ENCODE results near the gene SEPTIN8.
"Not testable (repeated sequence)": the region's sequence is repeated elsewhere in the genome, so short reads cannot be mapped to it uniquely, and the experiment has no call there.

Gene SEPTIN8

DNA sequence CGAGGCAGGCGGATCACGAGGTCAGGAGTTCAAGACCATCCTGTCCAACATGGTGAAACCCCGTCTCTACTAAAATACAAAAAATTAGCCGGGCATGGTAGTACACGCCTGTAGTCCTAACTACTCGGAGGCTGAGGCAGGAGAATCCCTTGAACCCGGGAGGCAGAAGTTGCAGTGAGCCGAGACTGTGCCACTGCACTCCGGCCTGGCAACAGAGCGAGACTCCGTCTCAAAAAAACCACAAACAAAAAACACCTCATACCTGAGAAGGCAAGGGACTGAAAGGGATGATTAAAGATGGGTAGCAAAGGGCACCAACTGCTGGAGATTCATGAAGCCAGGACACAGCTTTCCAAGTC is 29.7 kb upstream of the SEPTIN8 start:
- H3K4me3 ChIP-seq (ENCODE audit: control insufficient read depth in 1 of 7, extremely low read depth in 1 of 7, insufficient read depth in 4 of 7, low read depth in 2 of 7, low read length in 6 of 7); H3K4me1 ChIP-seq (ENCODE audit: control extremely low read depth in 1 of 4, control insufficient read depth in 4 of 4, insufficient read depth in 4 of 4, low read length in 3 of 4); H3K27ac ChIP-seq (ENCODE audit: insufficient read depth in 1 of 2, low read depth in 1 of 2, low read length in 2 of 2, poor library complexity in 1 of 2, severe bottlenecking in 2 of 2); DNase-seq; POLR2A ChIA-PET; H3K9me3 ChIP-seq (ENCODE audit: control extremely low read depth in 1 of 5, control insufficient read depth in 4 of 5, insufficient read depth in 2 of 5, low read depth in 1 of 5, low read length in 4 of 5); H3K36me3 ChIP-seq (ENCODE audit: control insufficient read depth in 4 of 4, insufficient read depth in 4 of 4, low read length in 3 of 4): not testable (repeated sequence)
- H3K27me3 ChIP-seq (replicated peaks in 2 of 5; ENCODE audit: control insufficient read depth in 4 of 5, insufficient read depth in 5 of 5, low read length in 4 of 5) = peaks cover 5 to 33% (median 11%) of the 10 kb centered on the region in 5 experiments
- WGBS (ENCODE audit: insufficient coverage) = 93% methylated on average over 5 of the region's 12 CpGs
- CTCF ChIA-PET = interaction anchor here (0.8 to 5.7 kb wide), 10 partner anchors 9 to 56 kb away, joined by 3 to 43 read pairs (median 4); no protein-coding TSS in a partner anchor

DNA sequence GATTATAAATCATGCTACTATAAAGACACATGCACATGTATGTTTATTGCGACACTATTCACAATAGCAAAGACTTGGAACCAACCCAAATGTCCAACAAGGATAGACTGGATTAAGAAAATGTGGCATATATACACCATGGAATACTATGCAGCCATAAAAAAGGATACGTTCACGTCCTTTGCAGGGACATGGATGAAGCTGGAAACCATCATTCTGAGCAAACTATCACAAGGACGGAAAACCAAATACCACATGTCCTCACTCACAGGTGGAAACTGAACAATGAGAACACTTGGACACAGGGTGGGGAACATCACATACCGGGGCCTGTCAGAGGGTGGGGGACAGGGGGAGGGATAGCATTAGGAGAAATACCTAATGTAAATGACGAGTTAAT is 28.8 kb upstream of the SEPTIN8 start:
- DNase-seq; POLR2A ChIA-PET; H3K27ac ChIP-seq (ENCODE audit: insufficient read depth in 1 of 2, low read depth in 1 of 2, low read length in 2 of 2, poor library complexity in 1 of 2, severe bottlenecking in 2 of 2); H3K9me3 ChIP-seq (ENCODE audit: control extremely low read depth in 1 of 5, control insufficient read depth in 4 of 5, insufficient read depth in 2 of 5, low read depth in 1 of 5, low read length in 4 of 5); H3K4me1 ChIP-seq (ENCODE audit: control extremely low read depth in 1 of 4, control insufficient read depth in 4 of 4, insufficient read depth in 4 of 4, low read length in 3 of 4); H3K4me3 ChIP-seq (ENCODE audit: control insufficient read depth in 1 of 7, extremely low read depth in 1 of 7, insufficient read depth in 4 of 7, low read depth in 2 of 7, low read length in 6 of 7); H3K36me3 ChIP-seq (ENCODE audit: control insufficient read depth in 4 of 4, insufficient read depth in 4 of 4, low read length in 3 of 4): not testable (repeated sequence)
- no CpG with 5 or more reads among the region's 6 CpGs for WGBS (ENCODE audit: insufficient coverage)
- H3K27me3 ChIP-seq (replicated peaks in 2 of 5; ENCODE audit: control insufficient read depth in 4 of 5, insufficient read depth in 5 of 5, low read length in 4 of 5) = peaks cover 0 to 25% (median 7%) of the 10 kb centered on the region in 5 experiments
- CTCF ChIA-PET = interaction anchor here (0.8 to 1.8 kb wide), 2 partner anchors 17 to 28 kb away, joined by 3 to 7 read pairs; no protein-coding TSS in a partner anchor

DNA sequence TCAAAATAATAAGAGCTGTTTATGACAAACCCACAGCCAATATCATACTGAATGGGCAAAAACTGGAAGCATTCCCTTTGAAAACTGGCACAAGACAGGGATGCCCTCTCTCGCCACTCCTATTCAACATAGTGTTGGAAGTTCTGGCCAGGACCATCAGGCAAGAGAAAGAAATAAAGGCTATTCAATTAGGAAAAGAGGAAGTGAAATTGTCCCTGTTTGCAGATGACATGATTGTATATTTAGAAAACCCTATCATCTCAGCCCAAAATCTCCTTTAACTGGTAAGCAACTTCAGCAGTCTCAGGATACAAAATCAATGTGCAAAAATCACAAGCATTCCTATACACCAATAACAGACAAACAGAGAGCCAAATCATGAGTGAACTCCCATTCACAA is 27.2 kb upstream of the SEPTIN8 start:
- no CpG with 5 or more reads among the region's 1 CpG for WGBS (ENCODE audit: insufficient coverage)
- CTCF ChIA-PET; H3K4me3 ChIP-seq (ENCODE audit: control insufficient read depth in 1 of 7, extremely low read depth in 1 of 7, insufficient read depth in 4 of 7, low read depth in 2 of 7, low read length in 6 of 7); H3K27ac ChIP-seq (ENCODE audit: insufficient read depth in 1 of 2, low read depth in 1 of 2, low read length in 2 of 2, poor library complexity in 1 of 2, severe bottlenecking in 2 of 2); POLR2A ChIA-PET; H3K4me1 ChIP-seq (ENCODE audit: control extremely low read depth in 1 of 4, control insufficient read depth in 4 of 4, insufficient read depth in 4 of 4, low read length in 3 of 4); H3K36me3 ChIP-seq (ENCODE audit: control insufficient read depth in 4 of 4, insufficient read depth in 4 of 4, low read length in 3 of 4); DNase-seq; H3K9me3 ChIP-seq (ENCODE audit: control extremely low read depth in 1 of 5, control insufficient read depth in 4 of 5, insufficient read depth in 2 of 5, low read depth in 1 of 5, low read length in 4 of 5): not testable (repeated sequence)
- peaks cover 0 to 13% (median 7%) of the 10 kb centered on the region in 5 experiments for H3K27me3 ChIP-seq (replicated peaks in 2 of 5; ENCODE audit: control insufficient read depth in 4 of 5, insufficient read depth in 5 of 5, low read length in 4 of 5)

DNA sequence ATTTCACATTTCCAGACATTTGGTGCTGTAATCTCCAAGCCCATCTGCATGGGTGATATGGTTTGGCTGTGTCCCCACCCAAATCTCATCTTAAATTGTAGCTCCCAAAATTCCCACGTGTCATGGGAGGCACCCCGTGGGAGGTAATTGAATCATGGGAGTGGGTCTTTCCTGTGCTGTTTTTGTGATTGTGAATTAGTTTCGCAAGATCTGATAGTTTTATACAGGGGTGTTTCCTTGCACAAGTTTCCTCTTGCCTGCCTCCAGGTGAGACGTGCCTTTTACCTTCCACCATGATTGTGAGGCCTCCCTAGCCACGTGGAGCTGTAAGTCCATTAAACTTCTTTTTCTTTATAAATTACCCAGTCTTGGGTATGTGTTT is 25.6 kb upstream of the SEPTIN8 start:
- H3K27ac ChIP-seq (ENCODE audit: insufficient read depth in 1 of 2, low read depth in 1 of 2, low read length in 2 of 2, poor library complexity in 1 of 2, severe bottlenecking in 2 of 2); H3K4me1 ChIP-seq (ENCODE audit: control extremely low read depth in 1 of 4, control insufficient read depth in 4 of 4, insufficient read depth in 4 of 4, low read length in 3 of 4); H3K27me3 ChIP-seq (replicated peaks in 2 of 5; ENCODE audit: control insufficient read depth in 4 of 5, insufficient read depth in 5 of 5, low read length in 4 of 5); H3K36me3 ChIP-seq (ENCODE audit: control insufficient read depth in 4 of 4, insufficient read depth in 4 of 4, low read length in 3 of 4); POLR2A ChIA-PET; H3K4me3 ChIP-seq (ENCODE audit: control insufficient read depth in 1 of 7, extremely low read depth in 1 of 7, insufficient read depth in 4 of 7, low read depth in 2 of 7, low read length in 6 of 7); DNase-seq; H3K9me3 ChIP-seq (ENCODE audit: control extremely low read depth in 1 of 5, control insufficient read depth in 4 of 5, insufficient read depth in 2 of 5, low read depth in 1 of 5, low read length in 4 of 5): not testable (repeated sequence)
- no CpG with 5 or more reads among the region's 5 CpGs for WGBS (ENCODE audit: insufficient coverage)
- CTCF ChIA-PET = interaction anchor here (1.6 to 2.2 kb wide), 3 partner anchors 10 to 48 kb away, joined by 5 to 8 read pairs (median 5); no protein-coding TSS in a partner anchor

DNA sequence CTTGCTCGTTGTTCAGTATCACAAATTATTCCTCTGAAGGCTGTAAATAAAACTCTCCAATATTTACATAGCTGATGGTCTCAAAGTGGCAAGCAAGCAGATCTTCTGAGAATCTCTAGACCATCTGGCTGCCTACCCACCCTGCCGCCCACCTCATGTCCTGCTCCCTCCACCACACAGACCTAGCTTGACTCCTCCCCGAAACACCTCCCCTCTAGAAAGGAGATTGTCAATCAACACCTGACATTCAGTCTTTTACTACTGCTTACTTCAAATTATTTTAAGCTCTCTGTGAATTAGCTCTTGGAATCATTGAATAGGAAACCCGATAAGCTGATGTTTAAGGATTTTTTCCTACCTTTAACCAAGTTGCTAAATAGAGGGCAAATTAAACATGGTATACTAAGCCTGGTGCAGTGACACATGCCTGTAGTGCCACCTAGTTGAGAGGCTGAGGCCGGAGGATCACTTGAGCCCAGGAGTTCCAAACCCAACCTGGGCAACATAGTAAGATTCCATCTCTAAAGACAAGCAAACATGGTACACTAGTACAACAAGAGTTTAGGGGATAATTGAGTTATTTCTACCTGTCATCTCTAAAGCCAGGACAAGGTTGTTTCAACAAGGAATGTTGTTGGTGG is 25.1 kb upstream of the SEPTIN8 start:
- CTCF ChIA-PET = interaction anchor here (0.6 to 2.2 kb wide), 5 partner anchors 10 to 1475 kb away, joined by 3 to 8 read pairs (median 5); no protein-coding TSS in a partner anchor
- 91% methylated on average over 4 of the region's 5 CpGs for WGBS (ENCODE audit: insufficient coverage)

DNA sequence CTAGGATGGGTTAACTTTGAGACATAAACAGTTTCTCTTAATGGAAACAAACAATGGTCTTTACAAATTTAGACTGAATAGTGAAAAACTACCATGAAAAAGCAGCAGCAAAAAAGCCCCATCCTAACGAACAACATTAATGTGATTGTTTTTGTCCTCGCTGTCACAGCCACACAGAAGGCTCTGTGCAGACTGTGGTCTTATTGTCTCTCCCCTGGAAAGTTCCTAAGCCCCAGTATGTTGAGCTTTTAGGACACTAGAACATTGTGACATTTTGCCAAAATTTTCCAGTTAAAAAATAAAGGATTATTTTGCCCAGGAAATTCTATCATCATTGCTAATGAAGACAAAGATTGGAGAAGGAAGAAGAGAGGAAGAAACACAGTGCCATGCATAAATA is 23.5 kb upstream of the SEPTIN8 start:
- POLR2A ChIA-PET = no interaction called here
- H3K4me3 ChIP-seq (ENCODE audit: control insufficient read depth in 1 of 7, extremely low read depth in 1 of 7, insufficient read depth in 4 of 7, low read depth in 2 of 7, low read length in 6 of 7) = no peak overlapping the region
- no peaks in the 10 kb centered on the region for H3K9me3 ChIP-seq (ENCODE audit: control extremely low read depth in 1 of 5, control insufficient read depth in 4 of 5, insufficient read depth in 2 of 5, low read depth in 1 of 5, low read length in 4 of 5)
- 82% methylated on average over 2 of the region's 2 CpGs for WGBS (ENCODE audit: insufficient coverage)
- H3K36me3 ChIP-seq (ENCODE audit: control insufficient read depth in 4 of 4, insufficient read depth in 4 of 4, low read length in 3 of 4) = no peaks in the 10 kb centered on the region
- H3K4me1 ChIP-seq (ENCODE audit: control extremely low read depth in 1 of 4, control insufficient read depth in 4 of 4, insufficient read depth in 4 of 4, low read length in 3 of 4) = no peaks in the 10 kb centered on the region
- H3K27me3 ChIP-seq (replicated peaks in 2 of 5; ENCODE audit: control insufficient read depth in 4 of 5, insufficient read depth in 5 of 5, low read length in 4 of 5) = peaks cover 0 to 10% (median 0%) of the 10 kb centered on the region in 5 experiments
- DNase-seq = no peak
- CTCF ChIA-PET = interaction anchor here (0.6 to 2.2 kb wide), 6 partner anchors 9 to 684 kb away, joined by 3 to 8 read pairs (median 3); no protein-coding TSS in a partner anchor
- H3K27ac ChIP-seq (ENCODE audit: insufficient read depth in 1 of 2, low read depth in 1 of 2, low read length in 2 of 2, poor library complexity in 1 of 2, severe bottlenecking in 2 of 2) = no peak overlapping the region

More for the DNA sequence above, 25.1 kb upstream of the SEPTIN8 start:
- no peak for DNase-seq
- POLR2A ChIA-PET = no interaction called here
- Histone ChIP-seq H3K9me3 (ENCODE audit: control extremely low read depth in 1 of 5, control insufficient read depth in 4 of 5, insufficient read depth in 2 of 5, low read depth in 1 of 5, low read length in 4 of 5) (no peaks in the 10 kb centered on the region), H3K27me3 (replicated peaks in 2 of 5; ENCODE audit: control insufficient read depth in 4 of 5, insufficient read depth in 5 of 5, low read length in 4 of 5) (peaks cover 0 to 10% (median 2%) of the 10 kb centered on the region in 5 experiments), H3K27ac (ENCODE audit: insufficient read depth in 1 of 2, low read depth in 1 of 2, low read length in 2 of 2, poor library complexity in 1 of 2, severe bottlenecking in 2 of 2) (no peak overlapping the region), H3K36me3 (ENCODE audit: control insufficient read depth in 4 of 4, insufficient read depth in 4 of 4, low read length in 3 of 4) (no peaks in the 10 kb centered on the region), H3K4me3 (ENCODE audit: control insufficient read depth in 1 of 7, extremely low read depth in 1 of 7, insufficient read depth in 4 of 7, low read depth in 2 of 7, low read length in 6 of 7) (no peak overlapping the region), H3K4me1 (ENCODE audit: control extremely low read depth in 1 of 4, control insufficient read depth in 4 of 4, insufficient read depth in 4 of 4, low read length in 3 of 4) (peaks cover 0 to 3% (median 1%) of the 10 kb centered on the region in 4 experiments)

DNA sequence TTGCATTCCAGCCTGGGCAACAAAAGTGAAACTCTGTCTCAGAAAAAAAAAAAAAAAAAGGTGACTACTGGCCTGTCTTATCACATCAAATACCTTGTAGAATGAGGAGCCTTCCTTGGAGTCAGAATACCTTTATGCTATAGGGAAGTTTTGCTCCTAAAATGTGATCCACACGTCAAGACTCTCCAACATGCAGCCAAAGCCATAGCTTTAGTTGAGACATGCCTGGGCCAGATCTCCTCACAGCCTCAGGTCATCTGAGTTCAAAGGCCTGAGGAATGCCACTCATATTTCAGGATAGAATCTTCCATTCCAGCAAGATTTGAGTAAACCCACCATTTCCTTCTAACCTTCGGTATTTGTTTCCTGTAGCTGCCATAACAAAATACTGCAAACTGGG is 22.4 kb upstream of the SEPTIN8 start:
- 75% methylated on average over 2 of the region's 2 CpGs for WGBS (ENCODE audit: insufficient coverage)
- DNase-seq = no peak
- no peak overlapping the region for H3K4me3 ChIP-seq (ENCODE audit: control insufficient read depth in 1 of 7, extremely low read depth in 1 of 7, insufficient read depth in 4 of 7, low read depth in 2 of 7, low read length in 6 of 7)
- H3K9me3 ChIP-seq (ENCODE audit: control extremely low read depth in 1 of 5, control insufficient read depth in 4 of 5, insufficient read depth in 2 of 5, low read depth in 1 of 5, low read length in 4 of 5) = no peaks in the 10 kb centered on the region
- ChIA-PET POLR2A (interaction anchor here (1.4 kb wide), 1 partner anchor 21 kb away, joined by 3 read pairs; no protein-coding TSS in a partner anchor), CTCF (interaction anchor here (0.9 kb wide), 1 partner anchor 11 kb away, joined by 3 read pairs; no protein-coding TSS in a partner anchor)
- no peaks in the 10 kb centered on the region for H3K36me3 ChIP-seq (ENCODE audit: control insufficient read depth in 4 of 4, insufficient read depth in 4 of 4, low read length in 3 of 4)
- H3K27me3 ChIP-seq (replicated peaks in 2 of 5; ENCODE audit: control insufficient read depth in 4 of 5, insufficient read depth in 5 of 5, low read length in 4 of 5) = peaks cover 0 to 10% (median 0%) of the 10 kb centered on the region in 5 experiments
- no peak overlapping the region for H3K27ac ChIP-seq (ENCODE audit: insufficient read depth in 1 of 2, low read depth in 1 of 2, low read length in 2 of 2, poor library complexity in 1 of 2, severe bottlenecking in 2 of 2)
- no peaks in the 10 kb centered on the region for H3K4me1 ChIP-seq (ENCODE audit: control extremely low read depth in 1 of 4, control insufficient read depth in 4 of 4, insufficient read depth in 4 of 4, low read length in 3 of 4)
